HEK293 (cell line): ENCODE measurements around the gene ZNF563.

Experiments used
- CTCF ChIA-PET: fragments of 350-600 bp; formaldehyde crosslinking; extraction: SDS; loops from one replicate; lab custom pipeline; 2021; ENCODE audit warnings: antibody characterized with exemption; lab: Yijun Ruan, JAX
- POLR2A ChIA-PET: fragments of 300-600 bp; formaldehyde crosslinking; extraction: SDS; loops from one replicate; lab custom pipeline; 2020; ENCODE audit warnings: antibody characterized with exemption, inconsistent platforms; lab: Yijun Ruan, JAX
- H3K27ac ChIP-seq: fragments of 200-500 bp; sonication (Bioruptor generic); 2 replicates; pipeline ENCODE4 v1.5.1; 2014; ENCODE audit warnings: low read depth, low read length, control low read depth, inconsistent platforms; ENCODE audit errors: extremely low read depth
- H3K36me3 ChIP-seq, 2 experiments: fragments of 200-500 bp in 1 of 2; sonication (Bioruptor generic) in 1 of 2; 1 replicate in 1 of 2; 2 replicates in 1 of 2; pipeline ENCODE4 v1.5.1; 2014 to 2017; ENCODE audit warnings: inconsistent platforms in 2 of 2, low read length in 2 of 2; ENCODE audit not compliant: control insufficient read depth in 2 of 2, insufficient read depth in 1 of 2
- H3K4me1 ChIP-seq: fragments of 200-500 bp; sonication (Bioruptor generic); 2 replicates; pipeline ENCODE4 v1.5.1; 2014; ENCODE audit warnings: mild to moderate bottlenecking, low read length, inconsistent platforms; ENCODE audit not compliant: control insufficient read depth, insufficient read depth
- H3K4me3 ChIP-seq: 2 replicates; pipeline ENCODE4 v1.5.1; 2011; ENCODE audit warnings: low read depth, mild to moderate bottlenecking, control low read depth, low read length, moderate library complexity
- H3K9me3 ChIP-seq: fragments of 200-500 bp; sonication (Bioruptor generic); 2 replicates; pipeline ENCODE4 v1.5.1; 2014; ENCODE audit warnings: low read depth, low read length, inconsistent platforms; ENCODE audit not compliant: control insufficient read depth, insufficient read depth
- BCL6B ChIP-seq: fragments of 450-650 bp; formaldehyde crosslinking; IDR thresholded peaks from 2 replicates; pipeline ENCODE4 v1.5.1; 2017; ENCODE audit warnings: missing biosample characterization, missing genetic modification characterization
- KLF8 ChIP-seq: fragments of 450-650 bp; formaldehyde crosslinking; IDR thresholded peaks from 2 replicates; pipeline ENCODE4 v1.5.1; 2016; ENCODE audit warnings: missing biosample characterization, missing genetic modification characterization
- MEIS1 ChIP-seq: sonication (generic); formaldehyde crosslinking; IDR thresholded peaks from 2 replicates; pipeline ENCODE4 v1.8.1; 2022; ENCODE audit warnings: missing genetic modification reagents, mild to moderate bottlenecking, borderline replicate concordance
- MYNN ChIP-seq: fragments of 450-650 bp; formaldehyde crosslinking; IDR thresholded peaks from 2 replicates; pipeline ENCODE4 v1.5.1; 2016; ENCODE audit warnings: missing biosample characterization, missing genetic modification characterization, borderline replicate concordance
- SCRT2 ChIP-seq: fragments of 450-650 bp; formaldehyde crosslinking; IDR thresholded peaks from 2 replicates; pipeline ENCODE4 v1.5.1; 2016; ENCODE audit warnings: missing biosample characterization, missing genetic modification characterization
- SP2 ChIP-seq: fragments of 450-650 bp; formaldehyde crosslinking; IDR thresholded peaks from 2 replicates; pipeline ENCODE4 v1.5.1; 2016; ENCODE audit warnings: missing biosample characterization, missing genetic modification characterization
- SP7 ChIP-seq: fragments of 450-650 bp; formaldehyde crosslinking; IDR thresholded peaks from 2 replicates; pipeline ENCODE4 v1.5.1; 2016; ENCODE audit warnings: missing biosample characterization, missing genetic modification characterization
- TCF7L2 ChIP-seq: IDR thresholded peaks from 2 replicates; pipeline ENCODE4 v1.6.1; 2011; ENCODE audit warnings: low read depth, mild to moderate bottlenecking, inconsistent platforms, low read length, moderate library complexity, borderline replicate concordance
- TRIM28 ChIP-seq: IDR thresholded peaks from 2 replicates; pipeline ENCODE4 v1.6.1; 2011; ENCODE audit warnings: low read length, control low read depth, borderline replicate concordance
- ZBTB20 ChIP-seq: fragments of 450-650 bp; formaldehyde crosslinking; IDR thresholded peaks from 2 replicates; pipeline ENCODE4 v1.5.1; 2016; ENCODE audit warnings: missing biosample characterization, missing genetic modification characterization
- ZBTB7A ChIP-seq: fragments of 450-650 bp; formaldehyde crosslinking; IDR thresholded peaks from 2 replicates; pipeline ENCODE4 v1.5.1; 2016; ENCODE audit warnings: low read depth, missing biosample characterization, missing genetic modification characterization
- ZBTB8A ChIP-seq: fragments of 450-650 bp; formaldehyde crosslinking; IDR thresholded peaks from 2 replicates; pipeline ENCODE4 v1.5.1; 2016; ENCODE audit warnings: missing biosample characterization, missing genetic modification characterization
- ZFP69B ChIP-seq: fragments of 450-650 bp; formaldehyde crosslinking; IDR thresholded peaks from 2 replicates; pipeline ENCODE4 v1.5.1; 2016; ENCODE audit warnings: missing biosample characterization, missing genetic modification characterization
- ZIC2 ChIP-seq: fragments of 450-650 bp; formaldehyde crosslinking; IDR thresholded peaks from 2 replicates; pipeline ENCODE4 v1.5.1; 2016; ENCODE audit warnings: missing biosample characterization, missing genetic modification characterization
- ZNF114 ChIP-seq: fragments of 450-650 bp; formaldehyde crosslinking; IDR thresholded peaks from 2 replicates; pipeline ENCODE4 v1.5.0; 2017; ENCODE audit warnings: missing biosample characterization, missing genetic modification characterization
- ZNF132 ChIP-seq: fragments of 450-650 bp; formaldehyde crosslinking; IDR thresholded peaks from 2 replicates; pipeline ENCODE4 v1.5.1; 2017; ENCODE audit warnings: missing biosample characterization, missing genetic modification characterization, borderline replicate concordance
- ZNF175 ChIP-seq: fragments of 450-650 bp; formaldehyde crosslinking; IDR thresholded peaks from 2 replicates; pipeline ENCODE4 v1.5.1; 2016; ENCODE audit warnings: missing biosample characterization, missing genetic modification characterization
- ZNF18 ChIP-seq: fragments of 450-650 bp; formaldehyde crosslinking; IDR thresholded peaks from 2 replicates; pipeline ENCODE4 v1.5.1; 2016; ENCODE audit warnings: missing biosample characterization, missing genetic modification characterization
- ZNF211 ChIP-seq: fragments of 450-650 bp; formaldehyde crosslinking; IDR thresholded peaks from 2 replicates; pipeline ENCODE4 v1.5.1; 2016; ENCODE audit warnings: low read depth, missing biosample characterization, missing genetic modification characterization
- ZNF214 ChIP-seq: fragments of 450-650 bp; formaldehyde crosslinking; IDR thresholded peaks from 2 replicates; pipeline ENCODE4 v1.5.1; 2017; ENCODE audit warnings: missing biosample characterization, mild to moderate bottlenecking, missing genetic modification characterization, borderline replicate concordance
- ZNF266 ChIP-seq: fragments of 450-650 bp; formaldehyde crosslinking; IDR thresholded peaks from 2 replicates; pipeline ENCODE4 v1.5.1; 2016; ENCODE audit warnings: missing biosample characterization, missing genetic modification characterization, low read depth
- ZNF324 ChIP-seq: fragments of 450-650 bp; formaldehyde crosslinking; IDR thresholded peaks from 2 replicates; pipeline ENCODE4 v1.5.1; 2016; ENCODE audit warnings: missing biosample characterization, missing genetic modification characterization
- ZNF391 ChIP-seq: fragments of 450-650 bp; formaldehyde crosslinking; IDR thresholded peaks from 2 replicates; pipeline ENCODE4 v1.5.1; 2016; ENCODE audit warnings: low read depth, missing biosample characterization, missing genetic modification characterization, borderline replicate concordance
- ZNF426 ChIP-seq: fragments of 450-650 bp; formaldehyde crosslinking; IDR thresholded peaks from 2 replicates; pipeline ENCODE4 v1.5.1; 2017; ENCODE audit warnings: missing biosample characterization, missing genetic modification characterization, mild to moderate bottlenecking, inconsistent platforms, moderate library complexity
- ZNF449 ChIP-seq: fragments of 450-650 bp; formaldehyde crosslinking; IDR thresholded peaks from 2 replicates; pipeline ENCODE4 v1.5.1; 2017; ENCODE audit warnings: missing biosample characterization, mild to moderate bottlenecking, missing genetic modification characterization, moderate library complexity
- ZNF488 ChIP-seq: fragments of 450-650 bp; formaldehyde crosslinking; IDR thresholded peaks from 2 replicates; pipeline ENCODE4 v1.5.1; 2016; ENCODE audit warnings: missing biosample characterization, missing genetic modification characterization
- ZNF510 ChIP-seq: fragments of 450-650 bp; formaldehyde crosslinking; IDR thresholded peaks from 2 replicates; pipeline ENCODE4 v1.5.1; 2018; ENCODE audit warnings: mild to moderate bottlenecking, missing genetic modification characterization, missing biosample characterization; ENCODE audit not compliant: insufficient replicate concordance
- ZNF571 ChIP-seq: fragments of 450-650 bp; formaldehyde crosslinking; IDR thresholded peaks from 2 replicates; pipeline ENCODE4 v1.5.0; 2017; ENCODE audit warnings: missing biosample characterization, missing genetic modification characterization
- ZNF600 ChIP-seq: fragments of 450-650 bp; formaldehyde crosslinking; IDR thresholded peaks from 2 replicates; pipeline ENCODE4 v1.5.1; 2016; ENCODE audit warnings: missing biosample characterization, missing genetic modification characterization
- ZNF623 ChIP-seq: fragments of 450-650 bp; formaldehyde crosslinking; IDR thresholded peaks from 2 replicates; pipeline ENCODE4 v1.5.1; 2016; ENCODE audit warnings: missing biosample characterization, missing genetic modification characterization
- ZNF776 ChIP-seq: fragments of 450-650 bp; formaldehyde crosslinking; IDR thresholded peaks from 2 replicates; pipeline ENCODE4 v1.5.0; 2017; ENCODE audit warnings: missing biosample characterization, missing genetic modification characterization, borderline replicate concordance

Gene ZNF563

GRCh38 chr19:12333162-12334159 is at the start of gene ZNF563:
ZNF563 (minus strand) TSS chr19:12333633; CDS start chr19:12333482, 151 bp downstream.
- no peaks in the 10 kb centered on the region for H3K36me3 ChIP-seq
- ChIA-PET CTCF (interaction anchor here (0.9 to 1.4 kb wide), 3 partner anchors 16 to 273 kb away, joined by 3 to 4 read pairs (median 3); no protein-coding TSS in a partner anchor), POLR2A (interaction anchor here (0.5 to 2.0 kb wide), 24 partner anchors 11 to 600 kb away, joined by 3 to 28 read pairs (median 4); partner anchors contain the start of genes FARSA, ZNF136, ZNF433 and ZNF44)
- H3K4me1 ChIP-seq, result no peaks in the 10 kb centered on the region
- peak within 1 kb of the TSS; percentile 79 for H3K4me3 ChIP-seq
- H3K27ac ChIP-seq, result no peak within 1 kb of the TSS
- no peaks in the 10 kb centered on the region for H3K9me3 ChIP-seq
- TF ChIP-seq ZBTB8A (tag by site-specific recombination), result peak; percentile 53
- TF ChIP-seq ZNF18, result no peak
- TF ChIP-seq ZFP69B (tag by site-specific recombination), result peak; percentile 76; the same call in 1 of the 2 replicates
- no peak for TF ChIP-seq ZNF114 (tag by site-specific recombination)
- TF ChIP-seq TRIM28, result no peak
- no peak for TF ChIP-seq ZNF776 (tag by site-specific recombination)
- TF ChIP-seq ZBTB7A (tag by site-specific recombination), result no peak
- no peak for TF ChIP-seq SCRT2 (tag by site-specific recombination)
- no peak for TF ChIP-seq ZNF132 (tag by site-specific recombination)
- TF ChIP-seq BCL6B (tag by site-specific recombination), result no peak
- peak; percentile 87 for TF ChIP-seq ZIC2 (tag by site-specific recombination)
- peak; percentile 91 for TF ChIP-seq SP2 (tag by site-specific recombination)
- no peak for TF ChIP-seq ZNF391 (tag by site-specific recombination)
- TF ChIP-seq ZNF214 (tag by site-specific recombination), result no peak
- no peak for TF ChIP-seq ZNF175 (tag by site-specific recombination)
- TF ChIP-seq ZBTB20 (tag by site-specific recombination), result peak; percentile 75
- TF ChIP-seq ZNF510 (tag by site-specific recombination), result no peak
- peak; percentile 41; the same call in 1 of the 2 replicates for TF ChIP-seq KLF8
- TF ChIP-seq ZNF623 (tag by site-specific recombination), result no peak
- TF ChIP-seq ZNF600 (tag by site-specific recombination), result peak; percentile 54; the same call in 1 of the 2 replicates
- TF ChIP-seq ZNF324 (tag by site-specific recombination), result no peak
- TF ChIP-seq SP7, result no peak
- no peak for TF ChIP-seq MEIS1 (CRISPR knock-in tag)
- TF ChIP-seq MYNN (tag by site-specific recombination), result no peak
- TF ChIP-seq ZNF449 (tag by site-specific recombination), result no peak
- peak; percentile 89 for TF ChIP-seq TCF7L2
- no peak for TF ChIP-seq ZNF571
- TF ChIP-seq ZNF426, result no peak
- no peak for TF ChIP-seq ZNF266
- TF ChIP-seq ZNF488 (tag by site-specific recombination), result no peak
- TF ChIP-seq ZNF211, result no peak
